ENCODE data around the gene EIF5AL1.

EIF5AL1 gene

GRCh38 chr10:79560160-79560709 lies 47.9 kb downstream of the EIF5AL1 start, which contains the start of gene SFTPA2:
Gene SFTPA2, minus strand, starts transcription at chr10:79560407. Its CDS starts 924 bp downstream, at chr10:79559483.
- POLR2A ChIA-PET: no interaction called here
- TF ChIP-seq FEZF1 (tag by site-specific recombination; IDR thresholded peaks at IDR 0.05): no peak
- no peak for TF ChIP-seq ZSCAN30 (tag by site-specific recombination; IDR thresholded peaks at IDR 0.05)
- TF ChIP-seq EGR2 (tag by site-specific recombination; IDR thresholded peaks at IDR 0.05; ENCODE audit: low read depth): no peak
- no peak for TF ChIP-seq ZNF19 (tag by site-specific recombination; IDR thresholded peaks at IDR 0.05; ENCODE audit: low read depth)
- TF ChIP-seq ZNF530 (tag by site-specific recombination; IDR thresholded peaks at IDR 0.05; ENCODE audit: low read depth): no peak
- TF ChIP-seq MZF1 (tag by site-specific recombination; IDR thresholded peaks at IDR 0.05; ENCODE audit: borderline replicate concordance): no peak
- no peak for TF ChIP-seq ZNF580 (tag by site-specific recombination; IDR thresholded peaks at IDR 0.05)
- TF ChIP-seq ZSCAN16 (tag by site-specific recombination; IDR thresholded peaks at IDR 0.05): no peak
- TF ChIP-seq ZNF488 (tag by site-specific recombination; IDR thresholded peaks at IDR 0.05): no peak
- no peak for TF ChIP-seq ZNF350 (tag by site-specific recombination; IDR thresholded peaks at IDR 0.05)
- no peak for TF ChIP-seq ZNF529 (tag by site-specific recombination; IDR thresholded peaks at IDR 0.05; ENCODE audit: insufficient replicate concordance)
- no peak for TF ChIP-seq ZNF112 (tag by site-specific recombination; IDR thresholded peaks at IDR 0.05)
- TF ChIP-seq ZNF501 (tag by site-specific recombination; IDR thresholded peaks at IDR 0.05): no peak
- no peak for TF ChIP-seq REST (tag by site-specific recombination; IDR thresholded peaks at IDR 0.05)
- no peak for TF ChIP-seq ZNF548 (tag by site-specific recombination; IDR thresholded peaks at IDR 0.05)
- no peak for TF ChIP-seq ZNF626 (tag by site-specific recombination; IDR thresholded peaks at IDR 0.05)
- TF ChIP-seq ZNF211 (tag by site-specific recombination; IDR thresholded peaks at IDR 0.05; ENCODE audit: low read depth): no peak
- TF ChIP-seq ZNF692 (tag by site-specific recombination; IDR thresholded peaks at IDR 0.05): no peak
- TF ChIP-seq MYNN (tag by site-specific recombination; IDR thresholded peaks at IDR 0.05; ENCODE audit: borderline replicate concordance): no peak
- no peak for TF ChIP-seq ZSCAN5A (tag by site-specific recombination; IDR thresholded peaks at IDR 0.05)
- Histone ChIP-seq H3K4me3 (ENCODE audit: low read depth, low read length) (no peak within 1 kb of the TSS), H3K4me1 (ENCODE audit: control insufficient read depth, insufficient read depth, low read length) (no peaks in the 10 kb centered on the region), H3K27ac (ENCODE audit: extremely low read depth, low read depth, low read length) (no peak within 1 kb of the TSS), H3K9me3 (ENCODE audit: control insufficient read depth, insufficient read depth, low read depth, low read length) (no peaks in the 10 kb centered on the region), H3K36me3 (ENCODE audit: control insufficient read depth in 2 of 2, insufficient read depth in 1 of 2, low read length in 2 of 2) (no peaks in the 10 kb centered on the region)
- CTCF ChIA-PET: interaction anchor here (1.3 kb wide), 1 partner anchor 10 kb away, joined by 5 read pairs; no protein-coding TSS in a partner anchor

Data from HEK293 (cell line).